ENCODE measurements around the gene ATP1B3. TPM values are rescaled to one million over a fixed set of nuclear protein-coding genes. Genes with fewer than 3 reads are reported as not detected.
"Not testable (repeated sequence)": the region's sequence is repeated elsewhere in the genome, so short reads cannot be mapped to it uniquely, and the experiment has no call there.

Gene ATP1B3
- total RNA-seq, 1 donor from 2014 or later = 231 TPM

GRCh38 chr3:141971571-141971970 lies 95.1 kb downstream of the ATP1B3 start:
- peaks cover 3% of the 10 kb centered on the region for H3K36me3 Mint-ChIP-seq (ENCODE audit: low read depth)
- no peak overlapping the region for H3K27ac Mint-ChIP-seq
- no peaks in the 10 kb centered on the region for H3K4me1 Mint-ChIP-seq (ENCODE audit: low read depth)
- H3K27me3 Mint-ChIP-seq (ENCODE audit: insufficient read depth) = no peaks in the 10 kb centered on the region
- DNase-seq (ENCODE audit: low spot score) = no peak
- no peak overlapping the region for H3K4me3 Mint-ChIP-seq
- H3K9me3 Mint-ChIP-seq = no peaks in the 10 kb centered on the region
- intact Hi-C loops (cut with micrococcal nuclease) = no loop called here

- Mint-ChIP-seq H3K27me3 (ENCODE audit: insufficient read depth) (no peaks in the 10 kb centered on the region), H3K36me3 (ENCODE audit: low read depth) (peaks cover 3% of the 10 kb centered on the region), H3K4me1 (ENCODE audit: low read depth) (no peaks in the 10 kb centered on the region), H3K4me3 (no peak overlapping the region), H3K27ac (no peak overlapping the region), H3K9me3 (no peaks in the 10 kb centered on the region)
- no peak for DNase-seq (ENCODE audit: low spot score)
- intact Hi-C loops (cut with micrococcal nuclease) = no loop called here
These were observed 96.0 kb downstream of the ATP1B3 start for GRCh38 chr3:141972399-141972798.

GRCh38 chr3:141974777-141975176 lies 98.3 kb downstream of the ATP1B3 start:
- H3K36me3 Mint-ChIP-seq (ENCODE audit: low read depth); H3K27ac Mint-ChIP-seq; H3K4me3 Mint-ChIP-seq; H3K4me1 Mint-ChIP-seq (ENCODE audit: low read depth); DNase-seq (ENCODE audit: low spot score); H3K27me3 Mint-ChIP-seq (ENCODE audit: insufficient read depth); H3K9me3 Mint-ChIP-seq; intact Hi-C loops (cut with micrococcal nuclease): not testable (repeated sequence)

Other genes with a start within 250 kb of the ATP1B3 start
- 70.5 and 70.9 TPM in 2 replicates for gene RNF7, start 138.3 kb upstream of the ATP1B3 start, total RNA-seq
- gene GRK7, start 113.2 kb upstream of the ATP1B3 start, total RNA-seq = not detected in 2 replicates

Measured in activated T-helper 1 cell treated with anti-CD3 and anti-CD28 coated beads, Interleukin-12 subunit alpha, Interleukin-12 subunit beta, Interleukin-2, Interleukin-4 antibody, amounts not matched to agents 30 ng/mL and 10 ng/mL and 1 ng/mL, durations not matched to agents 14 hours and 24 hours and 36 hours (primary cell).